Measurements from ENCODE around the gene PKD1.

GRCh38 chr16:2071454-2072202, 64.1 kb downstream of the PKD1 start:
- TF ChIP-seq ZNF629 (tag by site-specific recombination; IDR thresholded peaks at IDR 0.05) (no peak), PRDM1 (tag by site-specific recombination; IDR thresholded peaks at IDR 0.05) (no peak), ZBTB20 (tag by site-specific recombination; IDR thresholded peaks at IDR 0.05) (no peak), CTCF (tag by site-specific recombination; IDR thresholded peaks at IDR 0.05) (no peak), ZNF311 (tag by site-specific recombination; IDR thresholded peaks at IDR 0.05; ENCODE audit: borderline replicate concordance) (no peak), ZFP41 (tag by site-specific recombination; IDR thresholded peaks at IDR 0.05; ENCODE audit: borderline replicate concordance) (no peak), PBX3 (CRISPR knock-in tag; IDR thresholded peaks at IDR 0.05) (no peak), REST (tag by site-specific recombination; IDR thresholded peaks at IDR 0.05) (no peak), ZNF707 (tag by site-specific recombination; IDR thresholded peaks at IDR 0.05) (no peak), ZNF488 (tag by site-specific recombination; IDR thresholded peaks at IDR 0.05) (no peak), ZNF266 (tag by site-specific recombination; IDR thresholded peaks at IDR 0.05; ENCODE audit: low read depth) (no peak), PRDM10 (tag by site-specific recombination; IDR thresholded peaks at IDR 0.05) (no peak)
